B cell (primary cell): ENCODE measurements around the gene MED26. TPM values are rescaled to one million over a fixed set of nuclear protein-coding genes. Genes with fewer than 3 reads are reported as not detected.

Experiments used
- ATAC-seq: fragments of 200-7000 bp; cut with Tn5 transposase; one replicate; pipeline ENCODE4 v1.10.0; 2021; ENCODE audit warnings: low read depth, mild to moderate bottlenecking, moderate number of reproducible peaks, moderate library complexity
- CTCF ChIA-PET: fragments of 350-600 bp; sonication (Branson Sonifier 250); formaldehyde crosslinking; loops from one replicate; lab custom pipeline; 2021; ENCODE audit warnings: antibody characterized with exemption, inconsistent platforms; lab: Charles Lee
- POLR2A ChIA-PET: fragments of 350-600 bp; sonication (Branson Sonifier 250); formaldehyde crosslinking; loops from one replicate; lab custom pipeline; 2021; ENCODE audit warnings: antibody characterized with exemption; lab: Charles Lee
- DNase-seq: peaks from one replicate; pipeline ENCODE4 v3.0.0; 2013
- H2AFZ ChIP-seq: 2 replicates; pipeline ENCODE4 v1.6.1; 2012; ENCODE audit warnings: mild to moderate bottlenecking, low read depth, low read length; ENCODE audit not compliant: insufficient read depth, poor library complexity, severe bottlenecking
- H3K27ac ChIP-seq, 2 donors: 1 replicate in 1 of 2; 2 replicates in 1 of 2; pipeline ENCODE4 v1.5.1; 2012 to 2013; ENCODE audit warnings: low read length in 2 of 2, mild to moderate bottlenecking in 2 of 2, moderate library complexity in 1 of 2
- H3K27me3 ChIP-seq, 4 experiments: fragments of 200-600 bp in 1 of 4; sonication (generic) in 1 of 4; replicated peaks in 1 of 4; 1 replicate in 2 of 4; 2 replicates in 2 of 4; pipeline versions ENCODE4 v1.6.1 to v1.7.0; 2013 to 2016; ENCODE audit warnings: low read length in 3 of 4, mild to moderate bottlenecking in 2 of 4, mixed read lengths in 1 of 4, moderate library complexity in 1 of 4; ENCODE audit not compliant: insufficient read depth in 4 of 4, control insufficient read depth in 3 of 4; ENCODE audit errors: control extremely low read depth in 1 of 4
- H3K36me3 ChIP-seq, 2 experiments: replicated peaks in 1 of 2; 1 replicate in 1 of 2; 2 replicates in 1 of 2; pipeline versions ENCODE4 v1.6.1 to v1.7.1; 2013; ENCODE audit warnings: low read length in 1 of 2; ENCODE audit not compliant: insufficient read depth in 2 of 2, control insufficient read depth in 1 of 2; ENCODE audit errors: control extremely low read depth in 1 of 2, extremely low read depth in 1 of 2
- H3K4me1 ChIP-seq, 2 donors: fragments of 200-600 bp in 1 of 2; sonication (generic) in 1 of 2; 1 replicate in 1 of 2; 2 replicates in 1 of 2; pipeline versions ENCODE4 v1.5.1 to v1.6.1; 2013 to 2017; ENCODE audit warnings: low read length in 2 of 2; ENCODE audit not compliant: control insufficient read depth in 2 of 2, insufficient read depth in 2 of 2
- H3K4me2 ChIP-seq: replicated peaks from 2 replicates; pipeline ENCODE3; 2012; ENCODE audit warnings: mild to moderate bottlenecking, low read depth, low read length; ENCODE audit not compliant: poor library complexity, severe bottlenecking
- H3K4me3 ChIP-seq, 5 experiments: fragments of 200-600 bp in 1 of 5; sonication (generic) in 1 of 5; 1 replicate in 3 of 5; 2 replicates in 2 of 5; pipeline versions ENCODE4 v1.5.1 to v1.7.0; 2011 to 2016; ENCODE audit warnings: low read length in 4 of 5, mild to moderate bottlenecking in 4 of 5, low read depth in 2 of 5, control low read depth in 1 of 5, moderate library complexity in 1 of 5; ENCODE audit not compliant: insufficient read depth in 1 of 5; ENCODE audit errors: control extremely low read depth in 1 of 5, extremely low read depth in 1 of 5
- H3K79me2 ChIP-seq: fragments of 200-600 bp; sonication (generic); one replicate; pipeline ENCODE4 v1.6.0; 2016; ENCODE audit warnings: low read length; ENCODE audit not compliant: control insufficient read depth, insufficient read depth
- H3K9ac ChIP-seq: fragments of 200-600 bp; sonication (generic); 2 replicates; pipeline ENCODE4 v1.6.1; 2017; ENCODE audit warnings: mild to moderate bottlenecking, low read length, moderate library complexity
- H3K9me3 ChIP-seq, 3 donors: one replicate each; pipeline versions ENCODE4 v1.6.1 to v1.7.1; 2013; ENCODE audit warnings: low read length in 2 of 3; ENCODE audit not compliant: control insufficient read depth in 2 of 3, insufficient read depth in 1 of 3; ENCODE audit errors: control extremely low read depth in 1 of 3
- H4K20me1 ChIP-seq: 2 replicates; pipeline ENCODE4 v1.6.0; 2012; ENCODE audit warnings: mild to moderate bottlenecking, low read length; ENCODE audit not compliant: insufficient read depth, control insufficient read depth, poor library complexity, severe bottlenecking
- H3K27ac Mint-ChIP-seq: one replicate; pipeline ENCODE4 v1.8.0; 2021; ENCODE audit warnings: mixed read lengths
- H3K27me3 Mint-ChIP-seq: one replicate; pipeline ENCODE4 v1.8.0; 2021; ENCODE audit warnings: mixed read lengths
- H3K4me1 Mint-ChIP-seq: one replicate; pipeline ENCODE4 v1.8.0; 2021; ENCODE audit warnings: mixed read lengths
- H3K4me3 Mint-ChIP-seq: one replicate; pipeline ENCODE4 v1.8.0; 2021; ENCODE audit warnings: mixed read lengths
- H3K9me3 Mint-ChIP-seq: one replicate; pipeline ENCODE4 v1.8.0; 2022; ENCODE audit warnings: mixed read lengths; ENCODE audit not compliant: insufficient read depth
- CTCF ChIP-seq: fragments of 200-600 bp; IDR thresholded peaks from one replicate; pipeline ENCODE4 v1.8.0; 2022; ENCODE audit warnings: antibody characterized with exemption, mild to moderate bottlenecking
- EZH2 ChIP-seq: IDR thresholded peaks from 2 replicates; pipeline ENCODE4 v1.6.1; 2012; ENCODE audit warnings: borderline replicate concordance, low read depth, mild to moderate bottlenecking, moderate library complexity, low read length; ENCODE audit not compliant: insufficient read depth, poor library complexity, severe bottlenecking
- WGBS: methylation state at CpG from one replicate; pipeline ENCODE4 v1.1.5; 2013; ENCODE audit warnings: missing lambda C conversion rate; ENCODE audit not compliant: insufficient coverage; 5-methylcytosine and 5-hydroxymethylcytosine counted together
- intact Hi-C: fragments of 100-400 bp; cut with micrococcal nuclease; formaldehyde crosslinking; loops from one replicate; pipeline ENCODE4 v1.10.0; 2022
- polyA plus RNA-seq: library from polyadenylated mRNA; depleted of rRNA; stranded (reverse); fragments of >200 nt; gene quantifications from 2 replicates; pipeline ENCODE4 v1.2.3, GENCODE V29; 2012
- total RNA-seq, 2 donors: library from RNA; stranded (reverse); fragments of 120-200 nt in 1 of 2; gene quantifications; 1 replicate in 1 of 2; 2 replicates in 1 of 2; pipeline versions ENCODE4 v1.2.3 to v1.2.4, GENCODE V29; 2013 to 2022

The MED26 gene
- total and polyA plus RNA-seq, 2 donors (not counting 1 experiment from before 2014, with no cell fraction given), result 15.6 to 33.6 TPM

- CTCF ChIA-PET, result interaction anchor here (1.4 to 4.2 kb wide), 3 partner anchors 10 to 15 kb away, joined by 5 to 26 read pairs (median 18); no protein-coding TSS in a partner anchor
- peak within 1 kb of the TSS; percentile 96 for H3K9ac ChIP-seq
- whole genome bisulfite sequencing, result under 1% methylated on average over 83 of the region's 83 CpGs
- peaks cover 27 to 39% of the 10 kb centered on the region in 2 donors for H3K4me1 ChIP-seq
- H3K9me3 Mint-ChIP-seq, result no peaks in the 10 kb centered on the region
- H3K79me2 ChIP-seq, result peaks cover 89% of the 10 kb centered on the region
- H3K4me3 ChIP-seq, result peak within 1 kb of the TSS; percentile 75 to 97 (median 88)
- peaks cover 0 to 47% of the 10 kb centered on the region in 2 experiments for H3K36me3 ChIP-seq
- peak within 1 kb of the TSS; percentile 90 for H3K4me2 ChIP-seq
- H3K4me3 Mint-ChIP-seq, result peak within 1 kb of the TSS; percentile 98
- H3K27me3 ChIP-seq, result no peaks in the 10 kb centered on the region
- POLR2A ChIA-PET, result interaction anchor here (0.5 to 4.5 kb wide), 5 partner anchors 13 to 646 kb away, joined by 3 to 73 read pairs (median 6); partner anchors contain the start of gene MED26
- no peaks in the 10 kb centered on the region for H3K9me3 ChIP-seq
- peak within 1 kb of the TSS; percentile 98 for H3K27ac Mint-ChIP-seq
- H4K20me1 ChIP-seq, result peaks cover 34% of the 10 kb centered on the region
- peaks cover 46% of the 10 kb centered on the region for H3K4me1 Mint-ChIP-seq
- peak; percentile 94 for DNase-seq
- peak; percentile 92 for ATAC-seq
- intact Hi-C loops, result loop anchor here (1.0 kb wide), 6 partner anchors 12 to 88 kb away; partner anchors contain the start of genes C19orf44, CALR3, CHERP and MED26
- TF ChIP-seq CTCF (no peak), EZH2 (no peak)
- H2AFZ ChIP-seq, result peak within 1 kb of the TSS; percentile 86
- H3K27me3 Mint-ChIP-seq, result no peaks in the 10 kb centered on the region
- peak within 1 kb of the TSS; percentile 79 to 96 for H3K27ac ChIP-seq
These were observed 55.4 kb downstream of the MED26 start, which contains the start of gene SLC35E1 for GRCh38 chr19:16572332-16573211. Gene SLC35E1 (minus strand): TSS chr19:16572415. CDS start chr19:16572364, 51 bp downstream.
